ENCODE results near the gene TRIM43. TPM values are rescaled to one million over a fixed set of nuclear protein-coding genes. Genes with fewer than 3 reads are reported as not detected.
"Not testable (repeated sequence)": the region's sequence is repeated elsewhere in the genome, so short reads cannot be mapped to it uniquely, and the experiment has no call there.

The TRIM43 gene
- total and polyA plus RNA-seq, 2 of the 4 experiments (the other 2 are of a cell fraction): not detected

GRCh38 chr2:95592973-95593372 is 1.2 kb downstream of the TRIM43 start:
- WGBS, 2 experiments (ENCODE audit: extremely low coverage in 2 of 2, insufficient read length in 1 of 2): 97% methylated on average over 5 of the region's 13 CpGs; no CpG with 5 or more reads in 1 of the 2 experiments
- H3K23ac ChIP-seq (ENCODE audit: low read depth, low read length); H3K4me3 ChIP-seq (ENCODE audit: insufficient read depth, low read depth, low read length); H3K9me3 ChIP-seq (ENCODE audit: control insufficient read depth, insufficient read depth, low read length); H3K9ac ChIP-seq (ENCODE audit: low read depth, low read length); H4K8ac ChIP-seq (ENCODE audit: low read depth in 2 of 2, low read length in 2 of 2); H2AFZ ChIP-seq (replicated peaks; ENCODE audit: low read length, poor library complexity); H3K27me3 ChIP-seq (ENCODE audit: control insufficient read depth, insufficient read depth, low read length); H4K91ac ChIP-seq (ENCODE audit: insufficient read depth, low read depth, low read length); H2BK20ac ChIP-seq (ENCODE audit: low read depth, low read length); dilution Hi-C loops (cut with HindIII; ENCODE audit: low sequenced_read_pairs, unreplicated experiment); H3K4me1 ChIP-seq (ENCODE audit: control insufficient read depth, insufficient read depth, low read length); H2BK120ac ChIP-seq (ENCODE audit: low read depth, low read length); H4K20me1 ChIP-seq (ENCODE audit: insufficient read depth, low read length); in situ Hi-C loops (cut with MboI; ENCODE audit: low sequenced_read_pairs); intact Hi-C loops (cut with micrococcal nuclease); H3K18ac ChIP-seq (ENCODE audit: low read depth, low read length); H2BK15ac ChIP-seq (ENCODE audit: low read depth, low read length); H2BK5ac ChIP-seq (ENCODE audit: low read depth, low read length, poor library complexity, severe bottlenecking); H3K27ac ChIP-seq (ENCODE audit: insufficient read depth, low read length); H4K5ac ChIP-seq (ENCODE audit: low read depth, low read length); H3K14ac ChIP-seq (replicated peaks; ENCODE audit: low read depth, low read length); H3K4ac ChIP-seq (ENCODE audit: low read depth, low read length); H3K9me1 ChIP-seq (ENCODE audit: insufficient read depth, low read length); BruUV-seq (replicated peaks); H2AK9ac ChIP-seq (replicated peaks; ENCODE audit: low read depth, low read length, poor library complexity); H3K56ac ChIP-seq (ENCODE audit: extremely low read depth, insufficient read depth, low read length); POLR2A ChIA-PET (ENCODE audit: unreplicated experiment); H3K79me1 ChIP-seq (ENCODE audit: low read depth in 1 of 2, low read length in 2 of 2); H3K4me2 ChIP-seq (ENCODE audit: low read depth, low read length); H2AK5ac ChIP-seq (ENCODE audit: low read depth, low read length); DNase-seq; CTCF ChIA-PET; H3K36me3 ChIP-seq (ENCODE audit: control insufficient read depth, insufficient read depth, low read length); ATAC-seq (ENCODE audit: low read depth): not testable (repeated sequence)

GRCh38 chr2:95595012-95595411 is 3.2 kb downstream of the TRIM43 start:
- H4K91ac ChIP-seq (ENCODE audit: insufficient read depth, low read depth, low read length); H2AK9ac ChIP-seq (replicated peaks; ENCODE audit: low read depth, low read length, poor library complexity); intact Hi-C loops (cut with micrococcal nuclease): not testable (repeated sequence)

More at GRCh38 chr2:95595012-95595411, 3.2 kb downstream of the TRIM43 start:
- H3K27me3 ChIP-seq (ENCODE audit: control insufficient read depth, insufficient read depth, low read length); H3K4me1 ChIP-seq (ENCODE audit: control insufficient read depth, insufficient read depth, low read length); H2AK5ac ChIP-seq (ENCODE audit: low read depth, low read length); H3K9ac ChIP-seq (ENCODE audit: low read depth, low read length); H3K18ac ChIP-seq (ENCODE audit: low read depth, low read length); H4K5ac ChIP-seq (ENCODE audit: low read depth, low read length); POLR2A ChIA-PET (ENCODE audit: unreplicated experiment); DNase-seq; H3K23ac ChIP-seq (ENCODE audit: low read depth, low read length); H3K56ac ChIP-seq (ENCODE audit: extremely low read depth, insufficient read depth, low read length); H2BK15ac ChIP-seq (ENCODE audit: low read depth, low read length); H3K9me1 ChIP-seq (ENCODE audit: insufficient read depth, low read length); H2BK20ac ChIP-seq (ENCODE audit: low read depth, low read length); in situ Hi-C loops (cut with MboI; ENCODE audit: low sequenced_read_pairs); H3K36me3 ChIP-seq (ENCODE audit: control insufficient read depth, insufficient read depth, low read length); H2BK120ac ChIP-seq (ENCODE audit: low read depth, low read length); H3K27ac ChIP-seq (ENCODE audit: insufficient read depth, low read length); H3K4me3 ChIP-seq (ENCODE audit: insufficient read depth, low read depth, low read length); H3K4ac ChIP-seq (ENCODE audit: low read depth, low read length); H3K9me3 ChIP-seq (ENCODE audit: control insufficient read depth, insufficient read depth, low read length); ATAC-seq (ENCODE audit: low read depth); H2BK5ac ChIP-seq (ENCODE audit: low read depth, low read length, poor library complexity, severe bottlenecking); H4K20me1 ChIP-seq (ENCODE audit: insufficient read depth, low read length); H4K8ac ChIP-seq (ENCODE audit: low read depth in 2 of 2, low read length in 2 of 2); H3K14ac ChIP-seq (replicated peaks; ENCODE audit: low read depth, low read length); BruUV-seq (replicated peaks); dilution Hi-C loops (cut with HindIII; ENCODE audit: low sequenced_read_pairs, unreplicated experiment); H2AFZ ChIP-seq (replicated peaks; ENCODE audit: low read length, poor library complexity); H3K79me1 ChIP-seq (ENCODE audit: low read depth in 1 of 2, low read length in 2 of 2); H3K4me2 ChIP-seq (ENCODE audit: low read depth, low read length); CTCF ChIA-PET: not testable (repeated sequence)
- WGBS, 2 experiments (ENCODE audit: extremely low coverage in 2 of 2, insufficient read length in 1 of 2): no CpG with 5 or more reads among the region's 2 CpGs

Data from IMR-90 (cell line).